Activated T-helper 1 cell treated with anti-CD3 and anti-CD28 coated beads, Interleukin-12 subunit alpha, Interleukin-12 subunit beta, Interleukin-2, Interleukin-4 antibody, amounts not matched to agents 30 ng/mL and 10 ng/mL and 1 ng/mL, durations not matched to agents 14 hours and 24 hours and 36 hours (primary cell): ENCODE results near the gene GAS5. TPM values are rescaled to one million over a fixed set of nuclear protein-coding genes. Genes with fewer than 3 reads are reported as not detected.
A peak's percentile ranks its signal among the peaks of the same experiment; 100 is the strongest.
"Not testable (repeated sequence)": the region's sequence is repeated elsewhere in the genome, so short reads cannot be mapped to it uniquely, and the experiment has no call there.

Experiments used
- DNase-seq: peaks from one replicate; pipeline ENCODE4 v3.0.0; 2021; ENCODE audit warnings: low spot score
- H3K27ac Mint-ChIP-seq: one replicate; pipeline ENCODE4 v1.8.0; 2021; ENCODE audit warnings: mild to moderate bottlenecking, mixed read lengths
- H3K27me3 Mint-ChIP-seq: one replicate; pipeline ENCODE4 v1.8.0; 2022; ENCODE audit warnings: mild to moderate bottlenecking, moderate library complexity, mixed read lengths; ENCODE audit not compliant: insufficient read depth
- H3K36me3 Mint-ChIP-seq: one replicate; pipeline ENCODE4 v1.8.0; 2021; ENCODE audit warnings: low read depth, mixed read lengths
- H3K4me1 Mint-ChIP-seq: one replicate; pipeline ENCODE4 v1.8.0; 2021; ENCODE audit warnings: low read depth, mixed read lengths
- H3K4me3 Mint-ChIP-seq: one replicate; pipeline ENCODE4 v1.8.0; 2021; ENCODE audit warnings: mild to moderate bottlenecking, moderate library complexity, mixed read lengths
- H3K9me3 Mint-ChIP-seq: one replicate; pipeline ENCODE4 v1.8.0; 2021; ENCODE audit warnings: mixed read lengths
- intact Hi-C: fragments of 100-400 bp; cut with micrococcal nuclease; formaldehyde crosslinking; loops from one replicate; pipeline ENCODE4 v1.15.1; 2024
- total RNA-seq: library from RNA; stranded (reverse); gene quantifications from 2 replicates; pipeline ENCODE4 v1.2.3, GENCODE V29; 2022

GAS5 gene
- total RNA-seq, 1 donor from 2014 or later: 653 TPM

DNA sequence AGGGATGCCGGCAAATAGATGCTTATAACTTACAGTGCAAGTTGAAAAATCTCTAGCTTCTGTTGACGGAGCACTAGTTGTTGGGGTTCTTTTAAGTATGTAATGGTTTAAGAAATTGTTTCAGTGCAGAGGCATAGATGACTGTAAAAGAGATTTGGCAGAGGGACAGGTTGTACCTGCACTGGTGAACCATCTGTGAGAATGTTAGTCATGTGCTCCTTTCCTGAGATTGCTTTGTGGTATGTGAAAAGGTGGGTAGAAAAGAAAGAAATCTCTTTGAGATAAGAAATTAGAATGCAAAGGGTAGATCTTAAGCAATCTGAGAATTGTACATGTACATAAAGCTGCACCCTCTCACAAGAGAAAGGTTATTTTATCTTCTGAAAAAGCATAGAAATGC lies 19.8 kb upstream of the GAS5 start:
- H3K4me1 Mint-ChIP-seq: peaks cover 16% of the 10 kb centered on the region
- H3K4me3 Mint-ChIP-seq: no peak overlapping the region
- intact Hi-C loops: no loop called here
- no peaks in the 10 kb centered on the region for H3K27me3 Mint-ChIP-seq
- no peak overlapping the region for H3K27ac Mint-ChIP-seq
- peaks cover 26% of the 10 kb centered on the region for H3K36me3 Mint-ChIP-seq
- H3K9me3 Mint-ChIP-seq: no peaks in the 10 kb centered on the region
- no peak for DNase-seq

DNA sequence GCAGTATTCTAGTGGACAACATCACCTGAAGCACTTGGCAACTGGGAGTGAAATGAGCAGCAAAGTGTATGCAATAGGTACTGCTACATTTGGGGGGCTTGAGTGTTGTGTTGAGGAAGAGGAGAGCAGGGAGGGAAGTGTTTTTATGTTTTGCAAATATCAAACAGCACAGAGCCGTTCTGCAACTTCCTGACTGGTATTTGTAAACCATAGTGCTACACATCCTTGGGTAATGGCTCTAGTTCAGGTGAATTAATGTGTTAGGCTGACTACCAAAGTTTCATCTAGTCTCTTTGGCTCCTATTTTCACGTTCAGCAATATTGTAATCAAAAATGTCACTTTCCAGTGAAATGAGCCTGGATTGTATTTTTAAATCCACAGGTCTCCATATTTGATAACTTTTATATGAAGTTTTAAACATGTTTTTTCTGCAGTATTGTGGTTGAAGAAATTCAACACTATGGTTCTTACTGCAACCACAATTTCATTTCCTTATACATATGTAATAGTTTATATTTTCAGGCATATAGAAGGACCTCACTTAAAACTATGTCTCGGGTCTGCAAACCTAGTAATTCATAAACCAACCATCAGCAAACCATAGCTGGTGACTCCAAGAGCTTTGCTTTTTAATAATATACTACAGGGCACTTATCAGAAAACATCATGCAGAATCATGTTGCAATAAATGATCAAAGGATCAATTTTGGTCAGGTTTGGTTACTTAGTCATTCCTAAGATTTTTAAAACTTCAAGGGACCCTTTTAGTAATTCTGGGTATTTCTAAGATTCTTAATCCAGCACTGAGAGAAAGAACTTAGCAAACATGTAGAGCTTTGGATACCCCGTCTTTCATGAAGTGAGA lies 19.2 kb upstream of the GAS5 start:
- Mint-ChIP-seq H3K27me3 (no peaks in the 10 kb centered on the region), H3K27ac (no peak overlapping the region), H3K4me1 (peaks cover 16% of the 10 kb centered on the region), H3K9me3 (no peaks in the 10 kb centered on the region), H3K36me3 (peaks cover 25% of the 10 kb centered on the region), H3K4me3 (no peak overlapping the region)
- DNase-seq: no peak
- intact Hi-C loops: no loop called here

GRCh38 chr1:173884701-173885100 lies 16.9 kb upstream of the GAS5 start:
- H3K27me3 Mint-ChIP-seq: no peaks in the 10 kb centered on the region
- no peak overlapping the region for H3K27ac Mint-ChIP-seq
- H3K4me3 Mint-ChIP-seq: no peak overlapping the region
- intact Hi-C loops: no loop called here
- H3K36me3 Mint-ChIP-seq: peaks cover 24% of the 10 kb centered on the region
- no peak for DNase-seq
- no peaks in the 10 kb centered on the region for H3K9me3 Mint-ChIP-seq
- peaks cover 16% of the 10 kb centered on the region for H3K4me1 Mint-ChIP-seq

- intact Hi-C loops, H3K27ac Mint-ChIP-seq, H3K4me1 Mint-ChIP-seq, H3K9me3 Mint-ChIP-seq, DNase-seq, H3K4me3 Mint-ChIP-seq, H3K27me3 Mint-ChIP-seq: not testable (repeated sequence)
- peaks cover 11% of the 10 kb centered on the region for H3K36me3 Mint-ChIP-seq
These were observed 13.3 kb upstream of the GAS5 start for GRCh38 chr1:173881117-173881516.

DNA sequence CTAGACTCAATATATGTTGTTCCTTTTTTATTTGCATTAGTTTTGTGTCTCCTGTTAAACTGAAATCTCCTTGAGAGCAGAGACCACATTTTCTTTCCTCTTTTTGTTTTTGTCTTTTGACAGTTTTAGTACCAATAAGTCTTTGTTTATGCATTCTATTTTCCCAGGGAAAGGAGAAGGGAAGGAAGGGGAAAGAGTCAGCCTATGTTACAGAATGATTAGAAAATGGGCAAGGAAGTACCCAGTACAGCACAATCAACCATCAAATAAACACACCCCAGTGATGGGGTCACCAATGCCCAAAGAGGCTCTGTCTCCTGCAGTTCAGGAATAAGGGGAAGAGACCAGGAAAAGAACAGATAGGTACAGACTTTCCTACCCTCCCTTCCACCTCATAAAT lies 10.5 kb upstream of the GAS5 start:
- no peak for DNase-seq
- no peak overlapping the region for H3K27ac Mint-ChIP-seq
- intact Hi-C loops: no loop called here
- H3K4me3 Mint-ChIP-seq: no peak overlapping the region
- peaks cover 17% of the 10 kb centered on the region for H3K36me3 Mint-ChIP-seq
- H3K9me3 Mint-ChIP-seq: no peaks in the 10 kb centered on the region
- H3K4me1 Mint-ChIP-seq: peaks cover 3% of the 10 kb centered on the region
- no peaks in the 10 kb centered on the region for H3K27me3 Mint-ChIP-seq

GRCh38 chr1:173876732-173877131 lies 8.9 kb upstream of the GAS5 start:
- intact Hi-C loops: no loop called here
- H3K36me3 Mint-ChIP-seq: peaks cover 16% of the 10 kb centered on the region
- no peaks in the 10 kb centered on the region for H3K27me3 Mint-ChIP-seq
- no peak overlapping the region for H3K4me3 Mint-ChIP-seq
- H3K4me1 Mint-ChIP-seq: peaks cover 7% of the 10 kb centered on the region
- no peak overlapping the region for H3K27ac Mint-ChIP-seq
- no peak for DNase-seq
- no peaks in the 10 kb centered on the region for H3K9me3 Mint-ChIP-seq

DNA sequence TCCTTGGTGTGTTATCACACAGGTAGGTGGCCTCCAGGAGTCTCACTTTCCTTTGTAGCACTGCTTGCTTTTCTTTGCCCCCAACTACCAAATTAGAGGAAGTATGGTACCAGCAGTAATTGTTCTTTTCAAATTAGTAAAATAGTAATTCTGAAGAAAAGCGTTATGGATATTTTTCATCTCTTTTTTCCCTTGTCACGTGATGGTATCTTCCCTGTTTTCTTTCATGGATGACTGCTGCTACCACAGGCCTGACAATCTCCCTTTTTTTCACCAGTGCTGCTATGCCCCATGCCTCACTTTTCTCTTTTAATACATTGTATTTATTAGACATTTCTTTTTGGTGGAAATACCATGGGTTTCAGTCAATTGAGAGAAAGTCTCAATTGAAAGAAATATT lies 3.7 kb upstream of the GAS5 start:
- H3K4me1 Mint-ChIP-seq: peaks cover 43% of the 10 kb centered on the region
- intact Hi-C loops: no loop called here
- H3K9me3 Mint-ChIP-seq: no peaks in the 10 kb centered on the region
- no peaks in the 10 kb centered on the region for H3K27me3 Mint-ChIP-seq
- peaks cover 37% of the 10 kb centered on the region for H3K36me3 Mint-ChIP-seq
- DNase-seq: no peak
- H3K27ac Mint-ChIP-seq: peak overlapping the region; percentile 66
- H3K4me3 Mint-ChIP-seq: no peak overlapping the region

- no peak for DNase-seq
- Mint-ChIP-seq H3K27me3 (no peaks in the 10 kb centered on the region), H3K4me1 (peaks cover 47% of the 10 kb centered on the region), H3K9me3 (no peaks in the 10 kb centered on the region), H3K36me3 (peaks cover 41% of the 10 kb centered on the region), H3K4me3 (peak overlapping the region; percentile 98), H3K27ac (peak overlapping the region; percentile 77)
- intact Hi-C loops: no loop called here
These were observed 3.3 kb upstream of the GAS5 start for GRCh38 chr1:173871091-173871490.

DNA sequence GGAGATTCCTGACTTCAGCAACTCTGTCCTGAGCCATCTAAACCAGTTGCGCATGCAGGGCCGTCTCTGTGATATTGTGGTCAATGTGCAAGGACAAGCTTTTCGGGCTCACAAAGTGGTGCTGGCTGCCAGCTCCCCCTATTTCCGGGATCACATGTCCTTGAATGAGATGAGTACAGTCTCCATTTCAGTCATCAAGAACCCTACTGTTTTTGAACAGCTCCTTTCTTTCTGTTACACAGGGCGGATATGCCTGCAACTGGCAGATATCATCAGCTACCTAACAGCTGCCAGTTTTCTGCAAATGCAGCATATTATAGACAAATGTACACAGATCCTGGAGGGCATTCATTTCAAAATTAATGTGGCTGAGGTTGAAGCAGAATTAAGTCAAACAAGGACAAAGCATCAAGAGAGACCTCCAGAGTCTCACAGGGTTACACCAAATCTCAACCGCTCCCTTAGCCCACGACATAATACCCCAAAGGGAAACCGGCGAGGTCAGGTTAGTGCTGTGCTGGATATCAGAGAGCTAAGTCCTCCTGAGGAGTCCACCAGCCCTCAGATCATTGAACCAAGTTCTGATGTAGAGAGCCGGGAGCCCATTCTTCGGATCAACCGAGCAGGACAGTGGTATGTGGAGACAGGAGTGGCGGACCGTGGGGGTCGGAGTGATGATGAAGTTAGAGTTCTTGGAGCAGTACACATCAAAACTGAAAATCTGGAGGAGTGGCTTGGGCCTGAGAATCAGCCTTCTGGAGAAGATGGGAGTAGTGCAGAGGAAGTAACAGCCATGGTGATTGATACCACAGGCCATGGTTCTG lies 2.7 kb upstream of the GAS5 start:
- Mint-ChIP-seq H3K27ac (peak overlapping the region; percentile 77), H3K4me3 (peak overlapping the region; percentile 98), H3K36me3 (peaks cover 42% of the 10 kb centered on the region), H3K9me3 (no peaks in the 10 kb centered on the region), H3K4me1 (peaks cover 53% of the 10 kb centered on the region), H3K27me3 (no peaks in the 10 kb centered on the region)
- DNase-seq: peak; percentile 24
- intact Hi-C loops: no loop called here

- Mint-ChIP-seq H3K4me1 (peaks cover 66% of the 10 kb centered on the region), H3K9me3 (no peaks in the 10 kb centered on the region), H3K4me3 (peak overlapping the region; percentile 98), H3K27ac (peak overlapping the region; percentile 98), H3K36me3 (peaks cover 52% of the 10 kb centered on the region), H3K27me3 (no peaks in the 10 kb centered on the region)
- DNase-seq: no peak
- intact Hi-C loops: loop anchor here (5.0 to 10.0 kb wide), 3 partner anchors 78 to 1207 kb away; no protein-coding TSS in a partner anchor
These were observed 1.2 kb upstream of the GAS5 start for GRCh38 chr1:173869021-173869359.

DNA sequence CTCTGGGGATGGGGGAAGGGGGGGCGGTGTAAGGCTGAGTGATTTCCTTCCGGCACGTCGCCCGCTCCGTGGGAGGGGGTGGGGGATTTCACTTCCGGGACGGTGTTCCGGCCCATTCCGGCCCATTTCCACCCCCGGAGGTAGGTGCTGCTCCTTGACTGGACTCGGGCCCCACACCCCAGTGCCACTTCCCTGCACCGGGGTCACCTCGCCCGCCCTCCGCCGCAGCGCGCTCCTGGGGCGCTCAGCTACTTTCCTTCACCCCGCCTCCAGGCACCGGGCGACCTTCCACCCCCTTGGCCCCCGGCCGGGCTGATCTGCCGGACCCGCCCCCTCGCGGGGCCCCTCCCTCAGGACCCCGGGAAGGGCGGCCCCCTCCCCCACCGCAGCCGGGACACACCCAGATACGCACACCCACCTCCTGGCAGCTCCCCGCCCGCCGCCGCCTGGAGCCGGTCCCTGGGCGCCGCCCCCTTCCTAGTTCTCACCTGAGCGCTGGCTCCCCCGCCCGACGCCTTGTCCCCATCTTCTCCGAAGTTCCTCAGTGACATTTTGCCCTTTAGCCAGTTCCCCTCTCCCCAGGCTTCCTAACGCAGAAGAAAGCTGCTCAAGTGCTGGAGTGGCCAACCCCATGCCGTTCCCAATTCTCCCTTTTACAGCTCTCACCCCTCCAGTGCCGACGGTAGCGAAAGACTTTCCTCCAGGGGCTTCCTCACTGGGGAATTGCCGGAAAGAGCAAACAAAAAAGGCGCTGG lies 654 bp upstream of the GAS5 start, which contains the start of gene ZBTB37:
Gene ZBTB37, plus strand, starts transcription at position 115 of the 755 bp plus-strand sequence. CDS start 1,846 bp downstream, outside the sequence.
- Mint-ChIP-seq H3K27ac (peak within 1 kb of the TSS; percentile 98), H3K36me3 (peaks cover 57% of the 10 kb centered on the region), H3K9me3 (no peaks in the 10 kb centered on the region), H3K4me3 (peak within 1 kb of the TSS; percentile 98), H3K27me3 (no peaks in the 10 kb centered on the region), H3K4me1 (peaks cover 70% of the 10 kb centered on the region)
- peak; percentile 91 for DNase-seq
- intact Hi-C loops: loop anchor here (1.0 to 10.0 kb wide), 13 partner anchors 44 to 1336 kb away; partner anchors contain the start of genes CACYBP, CENPL, DARS2 and KLHL20

DNA sequence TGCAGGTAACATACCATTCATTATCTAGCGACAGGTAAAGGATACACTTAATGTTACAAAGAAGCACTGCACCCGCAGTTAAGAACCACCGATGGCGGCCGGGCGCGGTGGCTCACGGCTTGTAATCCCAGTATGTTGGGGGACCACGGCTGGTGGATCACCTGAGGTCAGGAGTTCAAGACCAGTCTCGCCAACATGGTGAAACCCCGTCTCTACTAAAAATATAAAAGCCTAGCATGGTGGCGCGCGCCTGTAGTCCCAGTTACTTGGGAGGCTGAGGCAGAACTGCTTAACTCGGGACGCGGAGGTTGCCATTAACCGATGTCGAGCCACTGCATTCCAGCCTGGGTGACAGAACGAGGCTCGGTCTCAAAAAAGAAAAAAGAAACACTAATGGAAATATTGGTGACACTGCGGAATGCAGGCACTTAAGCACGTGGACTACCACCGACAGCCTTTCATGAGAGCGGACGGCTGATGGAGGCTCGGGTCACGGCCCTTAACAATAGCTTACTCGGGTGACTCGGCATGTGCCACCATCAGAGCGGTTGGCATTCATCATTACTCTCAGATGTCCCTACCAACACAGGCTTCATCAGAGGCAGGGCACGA lies 542 bp downstream of the GAS5 start:
- no peak for DNase-seq
- Mint-ChIP-seq H3K4me3 (peak overlapping the region; percentile 98), H3K4me1 (peaks cover 66% of the 10 kb centered on the region), H3K9me3 (no peaks in the 10 kb centered on the region), H3K36me3 (peaks cover 60% of the 10 kb centered on the region), H3K27me3 (no peaks in the 10 kb centered on the region), H3K27ac (peak overlapping the region; percentile 98)
- intact Hi-C loops: loop anchor here (2.0 to 10.0 kb wide), 4 partner anchors 80 to 1205 kb away; no protein-coding TSS in a partner anchor
